Fibroblast of mammary gland (primary cell): ENCODE results near the gene FRK.

Experiments
- DNase-seq: peaks from one replicate; pipeline ENCODE4 v3.0.0-alpha.2; 2010; ENCODE audit warnings: low read depth
- H3K4me3 ChIP-seq: 2 replicates; pipeline ENCODE4 v1.5.1; 2011; ENCODE audit warnings: low read depth, mild to moderate bottlenecking, low read length, moderate library complexity; ENCODE audit not compliant: control insufficient read depth
- TF ChIP-seq, protein P1 (sequence below): conservative IDR thresholded peaks from 2 replicates; pipeline ENCODE4 v1.5.1; 2011; ENCODE audit warnings: low read depth, low read length, inconsistent platforms; ENCODE audit not compliant: control insufficient read depth, insufficient read depth

Gene FRK

GRCh38 chr6:116003668-116004067 lies 57.0 kb downstream of the FRK start:
- no peak overlapping the region for H3K4me3 ChIP-seq
- TF ChIP-seq, protein P1, sequence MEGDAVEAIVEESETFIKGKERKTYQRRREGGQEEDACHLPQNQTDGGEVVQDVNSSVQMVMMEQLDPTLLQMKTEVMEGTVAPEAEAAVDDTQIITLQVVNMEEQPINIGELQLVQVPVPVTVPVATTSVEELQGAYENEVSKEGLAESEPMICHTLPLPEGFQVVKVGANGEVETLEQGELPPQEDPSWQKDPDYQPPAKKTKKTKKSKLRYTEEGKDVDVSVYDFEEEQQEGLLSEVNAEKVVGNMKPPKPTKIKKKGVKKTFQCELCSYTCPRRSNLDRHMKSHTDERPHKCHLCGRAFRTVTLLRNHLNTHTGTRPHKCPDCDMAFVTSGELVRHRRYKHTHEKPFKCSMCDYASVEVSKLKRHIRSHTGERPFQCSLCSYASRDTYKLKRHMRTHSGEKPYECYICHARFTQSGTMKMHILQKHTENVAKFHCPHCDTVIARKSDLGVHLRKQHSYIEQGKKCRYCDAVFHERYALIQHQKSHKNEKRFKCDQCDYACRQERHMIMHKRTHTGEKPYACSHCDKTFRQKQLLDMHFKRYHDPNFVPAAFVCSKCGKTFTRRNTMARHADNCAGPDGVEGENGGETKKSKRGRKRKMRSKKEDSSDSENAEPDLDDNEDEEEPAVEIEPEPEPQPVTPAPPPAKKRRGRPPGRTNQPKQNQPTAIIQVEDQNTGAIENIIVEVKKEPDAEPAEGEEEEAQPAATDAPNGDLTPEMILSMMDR, result no peak
- DNase-seq, result no peak

DNA sequence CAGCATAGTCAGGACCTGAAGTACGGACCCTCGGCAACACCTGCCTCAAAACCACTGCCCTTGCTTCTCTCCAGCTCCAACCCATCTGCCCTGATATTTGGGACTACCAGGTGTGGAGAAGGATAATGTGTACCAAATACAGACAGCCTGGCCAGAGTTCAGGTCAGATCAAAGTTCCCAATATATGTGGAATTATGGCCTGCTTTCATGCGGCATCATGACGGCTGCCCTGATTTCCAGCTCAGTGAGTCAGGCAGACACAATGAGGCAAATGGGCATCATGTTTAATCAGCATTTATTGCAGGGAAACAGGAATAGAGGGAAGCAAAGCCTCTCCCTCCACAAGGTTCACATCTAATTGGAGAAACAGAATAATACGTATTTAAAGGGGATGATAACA lies 57.9 kb downstream of the FRK start:
- H3K4me3 ChIP-seq, result no peak overlapping the region
- DNase-seq, result no peak
- TF ChIP-seq, protein P1, result no peak

GRCh38 chr6:115999235-115999634 lies 61.5 kb downstream of the FRK start:
- no peak overlapping the region for H3K4me3 ChIP-seq
- TF ChIP-seq, protein P1, result no peak
- DNase-seq, result no peak

DNA sequence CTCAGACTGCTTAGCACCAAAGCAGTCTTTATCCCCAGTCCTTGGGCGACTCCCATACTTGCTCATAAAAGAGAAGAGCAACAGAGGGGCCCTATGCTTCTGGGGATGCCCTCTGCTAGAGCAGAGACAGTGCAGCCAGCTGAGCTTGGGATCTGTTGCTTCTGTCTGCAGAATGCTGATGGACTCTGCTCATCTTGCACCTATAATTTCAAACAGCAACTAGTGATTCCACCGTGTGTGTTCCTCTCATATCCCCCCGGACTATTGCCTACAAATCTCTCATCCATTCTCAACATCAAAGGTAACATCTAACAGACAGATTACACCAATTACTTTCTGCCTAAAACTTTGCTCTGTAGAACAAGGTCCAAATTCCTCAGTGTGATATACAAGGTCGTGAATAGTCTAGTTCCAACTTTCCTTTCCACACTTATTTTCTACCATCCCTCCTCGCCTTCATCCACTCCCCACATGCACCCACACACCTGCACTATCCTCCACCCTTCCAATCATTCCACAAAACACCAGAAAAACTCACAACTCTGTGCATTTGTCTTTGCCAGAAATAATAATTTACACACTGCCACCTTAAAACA lies 62.6 kb downstream of the FRK start:
- no peak overlapping the region for H3K4me3 ChIP-seq
- no peak for DNase-seq
- TF ChIP-seq, protein P1, result no peak

GRCh38 chr6:115986026-115986425 lies 74.7 kb downstream of the FRK start:
- no peak overlapping the region for H3K4me3 ChIP-seq
- DNase-seq, result no peak
- TF ChIP-seq, protein P1, result no peak

DNA sequence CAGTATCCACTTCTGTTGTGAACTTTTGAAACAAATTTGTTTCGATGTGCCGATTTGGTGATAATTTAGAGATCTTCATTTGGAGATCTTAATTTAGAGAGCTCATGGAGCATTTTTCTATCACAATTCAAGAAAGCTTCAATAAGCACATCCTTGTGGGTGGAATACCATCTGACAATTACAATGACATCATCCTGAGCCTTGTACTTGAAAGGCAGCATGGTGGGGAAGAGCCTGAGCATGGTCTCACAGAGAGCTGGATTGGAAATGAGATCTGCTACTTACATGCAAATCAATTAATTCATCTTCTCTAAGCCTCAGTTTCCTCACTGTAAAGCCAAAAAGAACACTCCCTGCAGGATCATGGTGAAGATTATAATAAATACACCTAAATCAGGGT lies 75.9 kb downstream of the FRK start:
- no peak overlapping the region for H3K4me3 ChIP-seq
- TF ChIP-seq, protein P1, result no peak
- no peak for DNase-seq

DNA sequence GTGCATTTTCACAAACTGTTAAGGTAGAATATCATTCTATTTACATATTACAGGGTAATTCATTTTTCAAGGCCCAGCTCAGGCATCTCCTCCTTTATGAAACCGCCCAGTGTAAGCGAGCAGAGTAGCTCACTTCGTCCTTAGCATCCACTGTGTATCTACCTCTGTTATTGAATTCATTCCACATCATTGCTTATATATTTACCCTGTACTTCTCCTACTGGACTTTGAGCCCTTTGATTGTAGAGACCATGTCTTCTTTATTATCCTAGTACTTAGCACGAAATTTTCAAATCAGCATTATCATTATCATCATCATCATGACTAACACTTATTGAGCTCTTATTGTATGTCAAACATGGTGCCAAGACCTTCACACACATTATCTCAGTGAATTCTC lies 76.7 kb downstream of the FRK start:
- DNase-seq, result no peak
- H3K4me3 ChIP-seq, result no peak overlapping the region
- TF ChIP-seq, protein P1, result no peak
